HepG2 (cell line): ENCODE results near the gene KAT6B. TPM values are rescaled to one million over a fixed set of nuclear protein-coding genes. Genes with fewer than 3 reads are reported as not detected.

Source experiments
- ATAC-seq: fragments of 200-7000 bp; cut with Tn5 transposase; 3 replicates; pipeline ENCODE4 v1.9.1; 2020; ENCODE audit warnings: mild to moderate bottlenecking, moderate library complexity
- BruUV-seq: library from RNA; stranded (reverse); fragments of 400-500 nt; replicated peaks from 2 replicates; lab custom pipeline; 2021; lab: Mats Ljungman, UMichigan
- CTCF ChIA-PET: fragments of 300-600 bp; formaldehyde crosslinking; extraction: SDS; loops from one replicate; lab custom pipeline; 2021; ENCODE audit warnings: low total read pairs, inconsistent platforms, low intra/inter-chr PET ratio; lab: Yijun Ruan, JAX
- POLR2A ChIA-PET: fragments of 350-600 bp; sonication (Branson Sonifier 250); formaldehyde crosslinking; loops from one replicate; lab custom pipeline; 2020; ENCODE audit warnings: antibody characterized with exemption, inconsistent platforms; lab: Yijun Ruan, JAX
- DNase-seq: peaks from one replicate; pipeline ENCODE4 v3.0.0-alpha.2; 2015; ENCODE audit warnings: low spot score
- FAIRE-seq: peaks from 3 replicates; lab custom pipeline; 2011; peaks lifted over from hg19 to GRCh38; lab: Jason Lieb, UNC
- H2AFZ ChIP-seq: one replicate; pipeline ENCODE4 v1.6.1; 2011; ENCODE audit warnings: low read length, inconsistent platforms
- H3K27ac ChIP-seq: fragments of 300-600 bp; 3 replicates; pipeline ENCODE4 v1.8.0; 2011; ENCODE audit warnings: mixed run types, mild to moderate bottlenecking, mixed read lengths, low read length, inconsistent platforms; ENCODE audit not compliant: insufficient read depth; ENCODE audit errors: extremely low read length
- H3K27me3 ChIP-seq, 2 experiments: fragments of 200-600 bp in 1 of 2; 2 replicates in 1 of 2; 3 replicates in 1 of 2; pipeline versions ENCODE4 v1.6.0 to v1.8.0; 2011; ENCODE audit warnings: low read length in 2 of 2, mild to moderate bottlenecking in 2 of 2, moderate library complexity in 2 of 2, inconsistent platforms in 1 of 2; ENCODE audit not compliant: insufficient read depth in 2 of 2, control insufficient read depth in 1 of 2
- H3K36me3 ChIP-seq, 2 experiments: fragments of 200-600 bp in 1 of 2; replicated peaks in 1 of 2; 2 replicates in 1 of 2; 3 replicates in 1 of 2; pipeline versions ENCODE4 v1.5.1 to v1.8.0; 2011; ENCODE audit warnings: low read length in 2 of 2, inconsistent platforms in 1 of 2; ENCODE audit not compliant: insufficient read depth in 2 of 2, control insufficient read depth in 1 of 2
- H3K4me1 ChIP-seq: 2 replicates; pipeline ENCODE4 v1.5.1; 2012; ENCODE audit warnings: low read length, inconsistent platforms; ENCODE audit not compliant: insufficient read depth
- H3K4me2 ChIP-seq: 2 replicates; pipeline ENCODE4 v1.6.0; 2011; ENCODE audit warnings: low read depth, low read length, inconsistent platforms
- H3K4me3 ChIP-seq, 3 experiments: fragments of 200-600 bp in 1 of 3; sonication (generic), shearing (Covaris generic) in 1 of 3; replicated peaks in 1 of 3; 2 replicates each; pipeline ENCODE4 v1.5.1; 2011 to 2016; ENCODE audit warnings: low read length in 3 of 3, inconsistent platforms in 2 of 3, low read depth in 2 of 3, mild to moderate bottlenecking in 2 of 3, control low read depth in 1 of 3, mixed read lengths in 1 of 3; ENCODE audit not compliant: insufficient read depth in 1 of 3
- H3K79me2 ChIP-seq: one replicate; pipeline ENCODE4 v1.6.1; 2011; ENCODE audit warnings: low read length, inconsistent platforms; ENCODE audit not compliant: insufficient read depth
- H3K9ac ChIP-seq: 2 replicates; pipeline ENCODE4 v1.6.0; 2011; ENCODE audit warnings: mild to moderate bottlenecking, low read depth, low read length, inconsistent platforms; ENCODE audit not compliant: insufficient read depth
- H3K9me3 ChIP-seq: 2 replicates; pipeline ENCODE4 v1.5.1; 2012; ENCODE audit warnings: mild to moderate bottlenecking, low read length
- H4K20me1 ChIP-seq: 2 replicates; pipeline ENCODE4 v1.6.0; 2011; ENCODE audit warnings: inconsistent platforms, mild to moderate bottlenecking, low read length, moderate library complexity; ENCODE audit not compliant: insufficient read depth
- BRCA1 ChIP-seq: sonication (generic); formaldehyde crosslinking; IDR thresholded peaks from 2 replicates; pipeline ENCODE4 v1.4.0; 2020; ENCODE audit warnings: missing genetic modification reagents
- CCAR2 ChIP-seq: fragments of 200-400 bp; formaldehyde crosslinking; optimal IDR thresholded peaks from 2 replicates; pipeline ENCODE3; 2018; ENCODE audit warnings: low read depth, mild to moderate bottlenecking, low read length, moderate library complexity
- DRAP1 ChIP-seq: IDR thresholded peaks from 2 replicates; pipeline ENCODE4 v1.6.1; 2016; ENCODE audit warnings: missing genetic modification reagents, missing compliant biosample characterization
- HOXA9 ChIP-seq: sonication (generic); formaldehyde crosslinking; IDR thresholded peaks from 2 replicates; pipeline ENCODE4 v1.8.1; 2022; ENCODE audit warnings: missing genetic modification reagents, mild to moderate bottlenecking, moderate library complexity, borderline replicate concordance
- IKZF4 ChIP-seq: sonication (generic); formaldehyde crosslinking; IDR thresholded peaks from 2 replicates; pipeline ENCODE4 v1.5.1; 2020; ENCODE audit warnings: borderline replicate concordance, mild to moderate bottlenecking, low read depth, missing genetic modification reagents; ENCODE audit errors: not compliant biosample characterization
- MAFF ChIP-seq: IDR thresholded peaks from 2 replicates; pipeline ENCODE4 v1.6.1; 2011; ENCODE audit warnings: low read depth, low read length, improper control_type of control experiment
- REXO4 ChIP-seq: sonication (generic); formaldehyde crosslinking; IDR thresholded peaks from 2 replicates; pipeline ENCODE4 v1.8.0; 2022; ENCODE audit warnings: missing genetic modification reagents, mild to moderate bottlenecking, borderline replicate concordance
- RXRB ChIP-seq: IDR thresholded peaks from 2 replicates; pipeline ENCODE4 v1.6.1; 2016; ENCODE audit warnings: borderline replicate concordance, missing genetic modification reagents, missing compliant biosample characterization
- SNAPC5 ChIP-seq: sonication (generic); formaldehyde crosslinking; IDR thresholded peaks from 2 replicates; pipeline ENCODE4 v1.8.1; 2023; ENCODE audit warnings: mild to moderate bottlenecking, missing genetic modification reagents, borderline replicate concordance
- TEAD3 ChIP-seq: optimal IDR thresholded peaks from 2 replicates; pipeline ENCODE3; 2016; ENCODE audit warnings: borderline replicate concordance
- ZBED4 ChIP-seq: sonication (generic); formaldehyde crosslinking; IDR thresholded peaks from 2 replicates; pipeline ENCODE4 v1.4.0; 2020; ENCODE audit warnings: missing genetic modification reagents, borderline replicate concordance
- ZNF282 ChIP-seq: fragments of 450-650 bp; IDR thresholded peaks from 2 replicates; pipeline ENCODE4 v1.6.1; 2018; ENCODE audit not compliant: partially characterized antibody
- ZNF367 ChIP-seq: sonication (generic); formaldehyde crosslinking; IDR thresholded peaks from 2 replicates; pipeline ENCODE4 v1.4.0; 2020; ENCODE audit warnings: missing genetic modification reagents, borderline replicate concordance
- ZNF503 ChIP-seq: sonication (generic); formaldehyde crosslinking; IDR thresholded peaks from 2 replicates; pipeline ENCODE4 v1.4.0; 2020; ENCODE audit warnings: missing genetic modification reagents
- WGBS: methylation state at CpG from one replicate; pipeline ENCODE4 v1.1.6; 2017; ENCODE audit warnings: low lambda C conversion rate; 5-methylcytosine and 5-hydroxymethylcytosine counted together
- in situ Hi-C: cut with HindIII; loops from 2 replicates; pipeline ENCODE4 v1.10.0; 2017; ENCODE audit warnings: low pct_unique_long_range_greater_than_20kb; ENCODE audit not compliant: extremely low pct_ligation_motif_present
- intact Hi-C: fragments of 100-400 bp; cut with micrococcal nuclease; formaldehyde crosslinking; loops from one replicate; pipeline ENCODE4 v1.10.0; 2022; ENCODE audit not compliant: unreplicated experiment
- polyA plus RNA-seq, 8 experiments: library from polyadenylated mRNA; depleted of rRNA in 3 of 8; stranded (reverse) in 7 of 8; unstranded in 1 of 8; fragments of >200 nt; fragmentation: Illumina TruSeq in 4 of 8; extraction: Trizol in 4 of 8; gene quantifications; 2 replicates each; pipeline versions ENCODE4 v1.2.1 to v1.2.3, GENCODE V29; 2011 to 2016; ENCODE audit warnings: low read depth in 4 of 8, missing spikeins in 1 of 8, mixed read lengths in 1 of 8; ENCODE audit not compliant: insufficient read depth in 1 of 8
- total RNA-seq, 5 experiments: library from RNA; depleted of rRNA; stranded (reverse); fragments of >200 nt; fragmentation: Illumina TruSeq; extraction: Trizol; gene quantifications; 2 replicates each; pipeline ENCODE4 v1.2.3, GENCODE V29; 2016; ENCODE audit warnings: low read depth in 1 of 5

Gene KAT6B
- total and polyA plus RNA-seq, 2 of the 13 experiments (the other 11 are each of a cell fraction or from before 2014, with no cell fraction given), result 3.0 to 9.5 TPM

- TF ChIP-seq ZBED4, result no peak
- no peak for TF ChIP-seq RXRB (CRISPR knock-in tag)
- TF ChIP-seq ZNF367, result no peak
Observed at GRCh38 chr10:74841265-74841973, 15.0 kb downstream of the KAT6B start (continued).

- Histone ChIP-seq H2AFZ (no peak overlapping the region), H3K4me2 (no peak overlapping the region), H3K79me2 (peaks cover 8% of the 10 kb centered on the region), H3K27ac (no peak overlapping the region), H3K9me3 (no peaks in the 10 kb centered on the region), H3K9ac (no peak overlapping the region), H3K36me3 (peaks cover 7 to 9% of the 10 kb centered on the region in 2 experiments), H3K4me1 (peaks cover 7% of the 10 kb centered on the region), H3K4me3 (no peak overlapping the region), H4K20me1 (no peaks in the 10 kb centered on the region), H3K27me3 (no peaks in the 10 kb centered on the region)
- no TSS peak for BruUV-seq
- ChIA-PET CTCF (no interaction called here), POLR2A (no interaction called here)
- DNase-seq, result no peak
- WGBS, result 100% methylated on average over 1 of the region's 1 CpG
- FAIRE-seq, result no peak
- in situ Hi-C loops, result no loop called here
- intact Hi-C loops, result no loop called here
- ATAC-seq, result no peak
- TF ChIP-seq ZNF503 (CRISPR knock-in tag) (no peak), ZNF282 (no peak), SNAPC5 (no peak), MAFF (no peak), IKZF4 (CRISPR knock-in tag) (no peak), HOXA9 (CRISPR knock-in tag) (no peak), CCAR2 (no peak), DRAP1 (CRISPR knock-in tag) (no peak), BRCA1 (CRISPR knock-in tag) (no peak), TEAD3 (no peak), REXO4 (CRISPR knock-in tag) (no peak)
Observed at GRCh38 chr10:74842301-74842954, 16.0 kb downstream of the KAT6B start.
